OCI-LY7 (cell line): ENCODE results near the gene FAM131C. TPM values are rescaled to one million over a fixed set of nuclear protein-coding genes. Genes with fewer than 3 reads are reported as not detected.

Experiments used
- BruUV-seq: library from RNA; stranded (reverse); fragments of 400-500 nt; replicated peaks from 2 replicates; lab custom pipeline; 2021; lab: Mats Ljungman, UMichigan
- CTCF ChIA-PET: fragments of 300-600 bp; sonication (Branson Sonifier 250); formaldehyde crosslinking; loops from one replicate; lab custom pipeline; 2022; ENCODE audit warnings: antibody characterized with exemption; ENCODE audit not compliant: unreplicated experiment; lab: Charles Lee
- POLR2A ChIA-PET: fragments of 300-600 bp; sonication (Branson Sonifier 250); formaldehyde crosslinking; loops from one replicate; lab custom pipeline; 2022; ENCODE audit warnings: antibody characterized with exemption; lab: Charles Lee
- DNase-seq: peaks from one replicate; pipeline ENCODE4 v3.0.0-alpha.2; 2015; ENCODE audit warnings: low spot score
- H2AFZ ChIP-seq: fragments of 200-600 bp; sonication (generic), shearing (Covaris generic); 2 replicates; pipeline ENCODE4 v1.6.1; 2014; ENCODE audit warnings: mild to moderate bottlenecking, antibody characterized with exemption, low read length, moderate library complexity
- H3K27ac ChIP-seq: fragments of 200-600 bp; sonication (generic); 2 replicates; pipeline ENCODE4 v1.5.1; 2014; ENCODE audit warnings: mixed run types, low read depth, mild to moderate bottlenecking, moderate library complexity, low read length, inconsistent platforms; ENCODE audit not compliant: poor library complexity, severe bottlenecking
- H3K36me3 ChIP-seq: fragments of 200-600 bp; sonication (generic); 2 replicates; pipeline ENCODE4 v1.6.1; 2014; ENCODE audit warnings: mild to moderate bottlenecking, antibody characterized with exemption, low read length, moderate library complexity, mixed read lengths; ENCODE audit not compliant: insufficient read depth
- H3K4me1 ChIP-seq: fragments of 200-600 bp; sonication (generic); 2 replicates; pipeline ENCODE4 v1.5.1; 2014; ENCODE audit warnings: mild to moderate bottlenecking, low read length; ENCODE audit not compliant: insufficient read depth, poor library complexity, severe bottlenecking
- H3K4me2 ChIP-seq: fragments of 200-600 bp; sonication (generic); 2 replicates; pipeline ENCODE4 v1.6.1; 2014; ENCODE audit warnings: mild to moderate bottlenecking, low read length
- H3K4me3 ChIP-seq: fragments of 200-600 bp; sonication (generic); 2 replicates; pipeline ENCODE4 v1.5.1; 2014; ENCODE audit warnings: mild to moderate bottlenecking, low read depth, low read length; ENCODE audit not compliant: poor library complexity, severe bottlenecking
- H3K79me2 ChIP-seq: fragments of 200-600 bp; sonication (generic); 2 replicates; pipeline ENCODE4 v1.6.1; 2016; ENCODE audit warnings: low read depth, mild to moderate bottlenecking, low read length, moderate library complexity, mixed read lengths; ENCODE audit not compliant: insufficient read depth
- H3K9me2 ChIP-seq: fragments of 200-600 bp; sonication (generic); 2 replicates; pipeline ENCODE4 v1.6.1; 2016; ENCODE audit warnings: mild to moderate bottlenecking, low read length, mixed read lengths; ENCODE audit not compliant: insufficient read depth
- H3K9me3 ChIP-seq: fragments of 200-600 bp; sonication (generic); 2 replicates; pipeline ENCODE4 v1.6.1; 2014; ENCODE audit warnings: mild to moderate bottlenecking, mixed run types, low read length, mixed read lengths
- H4K20me1 ChIP-seq: fragments of 200-600 bp; sonication (generic); 2 replicates; pipeline ENCODE4 v1.6.1; 2014; ENCODE audit warnings: mild to moderate bottlenecking, antibody characterized with exemption, low read length, moderate library complexity, mixed read lengths; ENCODE audit not compliant: insufficient read depth
- EZH2phosphoT487 ChIP-seq: fragments of 200-600 bp; sonication (generic); IDR thresholded peaks from 2 replicates; pipeline ENCODE4 v1.6.1; 2018; ENCODE audit warnings: low read depth, borderline replicate concordance, mild to moderate bottlenecking, mixed run types, antibody characterized with exemption, low read length, moderate library complexity, mixed read lengths
- intact Hi-C: fragments of 100-400 bp; cut with micrococcal nuclease; formaldehyde crosslinking; loops from one replicate; pipeline ENCODE4 v1.10.0; 2022; ENCODE audit not compliant: unreplicated experiment
- total RNA-seq, 2 experiments: library from RNA; depleted of rRNA in 1 of 2; stranded (reverse); fragments of >200 nt in 1 of 2; shearing (Covaris generic) in 1 of 2; gene quantifications; 2 replicates each; pipeline ENCODE4 v1.2.3, GENCODE V29; 2014 to 2022
- TF ChIP-seq, protein P1 (sequence below): fragments of 200-600 bp; sonication (generic); conservative IDR thresholded peaks from 2 replicates; pipeline ENCODE4 v1.5.1; 2014; ENCODE audit warnings: mild to moderate bottlenecking, antibody characterized with exemption, low read length, moderate library complexity, mixed read lengths

FAM131C gene
- total RNA-seq, 2 experiments from 2014 or later = not detected

DNA sequence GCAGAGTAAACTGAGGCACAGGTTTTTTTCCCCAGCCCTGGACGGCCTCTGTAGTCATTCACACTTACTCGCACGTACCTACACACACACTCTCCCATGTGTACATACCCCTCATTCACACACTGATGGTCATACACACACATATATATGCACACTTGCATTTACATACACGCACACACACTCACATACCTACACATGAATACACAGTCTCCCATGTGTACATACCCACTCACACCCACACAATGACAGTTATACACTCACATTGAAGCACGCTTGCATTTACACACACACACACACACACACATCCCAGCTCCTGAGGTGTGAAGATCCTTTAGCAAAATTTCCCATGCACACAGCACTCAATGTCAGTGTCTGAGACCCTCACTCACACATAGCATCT is 766 bp upstream of the FAM131C start:
- H3K9me3 ChIP-seq = no peaks in the 10 kb centered on the region
- intact Hi-C loops = no loop called here
- POLR2A ChIA-PET = no interaction called here

GRCh38 chr1:16072616-16073484 is 601 bp downstream of the FAM131C start:
- H2AFZ ChIP-seq = 0 out of 2 replicates have a peak overlapping the region, but pooled peaks have one; percentile 50
- H3K9me2 ChIP-seq = no peaks in the 10 kb centered on the region
- no peak for DNase-seq
- H3K4me2 ChIP-seq = peak overlapping the region; percentile 83
- no peaks in the 10 kb centered on the region for H3K9me3 ChIP-seq
- POLR2A ChIA-PET = no interaction called here
- BruUV-seq = no TSS peak
- intact Hi-C loops = no loop called here
- H3K4me1 ChIP-seq = peaks cover 11% of the 10 kb centered on the region
- H3K36me3 ChIP-seq = no peaks in the 10 kb centered on the region
- TF ChIP-seq, protein P1, sequence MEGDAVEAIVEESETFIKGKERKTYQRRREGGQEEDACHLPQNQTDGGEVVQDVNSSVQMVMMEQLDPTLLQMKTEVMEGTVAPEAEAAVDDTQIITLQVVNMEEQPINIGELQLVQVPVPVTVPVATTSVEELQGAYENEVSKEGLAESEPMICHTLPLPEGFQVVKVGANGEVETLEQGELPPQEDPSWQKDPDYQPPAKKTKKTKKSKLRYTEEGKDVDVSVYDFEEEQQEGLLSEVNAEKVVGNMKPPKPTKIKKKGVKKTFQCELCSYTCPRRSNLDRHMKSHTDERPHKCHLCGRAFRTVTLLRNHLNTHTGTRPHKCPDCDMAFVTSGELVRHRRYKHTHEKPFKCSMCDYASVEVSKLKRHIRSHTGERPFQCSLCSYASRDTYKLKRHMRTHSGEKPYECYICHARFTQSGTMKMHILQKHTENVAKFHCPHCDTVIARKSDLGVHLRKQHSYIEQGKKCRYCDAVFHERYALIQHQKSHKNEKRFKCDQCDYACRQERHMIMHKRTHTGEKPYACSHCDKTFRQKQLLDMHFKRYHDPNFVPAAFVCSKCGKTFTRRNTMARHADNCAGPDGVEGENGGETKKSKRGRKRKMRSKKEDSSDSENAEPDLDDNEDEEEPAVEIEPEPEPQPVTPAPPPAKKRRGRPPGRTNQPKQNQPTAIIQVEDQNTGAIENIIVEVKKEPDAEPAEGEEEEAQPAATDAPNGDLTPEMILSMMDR = 0 out of 2 replicates have a peak, but pooled peaks have one; percentile 11
- TF ChIP-seq EZH2phosphoT487 = no peak
- CTCF ChIA-PET = no interaction called here
- no peaks in the 10 kb centered on the region for H3K79me2 ChIP-seq
- no peaks in the 10 kb centered on the region for H4K20me1 ChIP-seq
- H3K27ac ChIP-seq = no peak overlapping the region
- peak overlapping the region; percentile 63 for H3K4me3 ChIP-seq

More for the DNA sequence above, 766 bp upstream of the FAM131C start:
- H3K27ac ChIP-seq = no peak overlapping the region
- H3K36me3 ChIP-seq = no peaks in the 10 kb centered on the region
- no peak overlapping the region; the same call in 1 of the 2 replicates for H2AFZ ChIP-seq
- DNase-seq = no peak
- no peak for TF ChIP-seq EZH2phosphoT487
- TF ChIP-seq, protein P1 = no peak
- no peaks in the 10 kb centered on the region for H3K9me2 ChIP-seq
- CTCF ChIA-PET = interaction anchor here (1.0 kb wide), 1 partner anchor 19 kb away, joined by 3 read pairs; no protein-coding TSS in a partner anchor
- H3K4me3 ChIP-seq = no peak overlapping the region
- H3K4me1 ChIP-seq = peaks cover 15% of the 10 kb centered on the region
- no TSS peak for BruUV-seq
- H3K79me2 ChIP-seq = no peaks in the 10 kb centered on the region
- peak overlapping the region; percentile 83; the same call in 1 of the 2 replicates for H3K4me2 ChIP-seq
- no peaks in the 10 kb centered on the region for H4K20me1 ChIP-seq
